MG63 (cell line): ENCODE measurements around the gene STK17B. TPM values are rescaled to one million over a fixed set of nuclear protein-coding genes. Genes with fewer than 3 reads are reported as not detected.
"Not testable (repeated sequence)": the region's sequence is repeated elsewhere in the genome, so short reads cannot be mapped to it uniquely, and the experiment has no call there.

Experiments used
- DNase-seq: peaks from one replicate; pipeline ENCODE4 v3.0.0-alpha.2; 2020
- H3K27me3 ChIP-seq: fragments of 250-450 bp; sonication (Bioruptor Pico); 2 replicates; pipeline ENCODE4 v1.5.1; 2020; ENCODE audit warnings: mild to moderate bottlenecking, moderate library complexity
- H3K36me3 ChIP-seq: fragments of 250-450 bp; sonication (Bioruptor Pico); 2 replicates; pipeline ENCODE4 v1.5.1; 2020; ENCODE audit warnings: mild to moderate bottlenecking, moderate library complexity
- H3K4me3 ChIP-seq: fragments of 250-450 bp; sonication (Bioruptor Pico); 2 replicates; pipeline ENCODE4 v1.5.1; 2020; ENCODE audit warnings: mild to moderate bottlenecking, moderate library complexity
- H3K9me3 ChIP-seq: fragments of 250-450 bp; sonication (Bioruptor Pico); 2 replicates; pipeline ENCODE4 v1.5.1; 2020; ENCODE audit warnings: mild to moderate bottlenecking, moderate library complexity
- total RNA-seq: library from RNA; depleted of rRNA; stranded (reverse); fragments of >200 nt; shearing (Covaris generic); gene quantifications from 2 replicates; pipeline ENCODE4 v1.2.3, GENCODE V29; 2014; ENCODE audit warnings: low replicate concordance

Gene STK17B
- total RNA-seq, 1 experiment from 2014 or later: 49.2 TPM

DNA sequence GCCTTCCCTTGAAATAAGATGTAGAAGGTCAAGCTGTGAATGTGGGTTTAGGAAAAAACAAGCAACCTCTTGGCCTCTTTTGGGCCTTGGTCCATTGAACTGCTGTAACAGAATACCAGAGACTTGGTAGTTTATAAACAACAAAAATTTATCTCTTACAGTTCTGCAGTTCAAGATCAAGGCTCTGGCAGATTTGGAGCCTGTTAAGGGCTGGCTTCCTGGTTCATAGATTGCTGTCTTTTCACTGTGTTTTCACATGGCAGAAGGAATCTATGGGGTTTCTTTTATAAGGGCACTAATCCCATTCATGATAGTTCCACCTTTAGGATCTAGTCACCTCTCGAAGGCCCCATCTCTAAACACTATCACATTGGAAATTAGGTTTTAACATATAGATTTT lies 20.2 kb upstream of the STK17B start:
- DNase-seq: no peak
- H3K27me3 ChIP-seq: no peaks in the 10 kb centered on the region
- H3K9me3 ChIP-seq: no peaks in the 10 kb centered on the region
- no peaks in the 10 kb centered on the region for H3K36me3 ChIP-seq
- H3K4me3 ChIP-seq: no peak overlapping the region

DNA sequence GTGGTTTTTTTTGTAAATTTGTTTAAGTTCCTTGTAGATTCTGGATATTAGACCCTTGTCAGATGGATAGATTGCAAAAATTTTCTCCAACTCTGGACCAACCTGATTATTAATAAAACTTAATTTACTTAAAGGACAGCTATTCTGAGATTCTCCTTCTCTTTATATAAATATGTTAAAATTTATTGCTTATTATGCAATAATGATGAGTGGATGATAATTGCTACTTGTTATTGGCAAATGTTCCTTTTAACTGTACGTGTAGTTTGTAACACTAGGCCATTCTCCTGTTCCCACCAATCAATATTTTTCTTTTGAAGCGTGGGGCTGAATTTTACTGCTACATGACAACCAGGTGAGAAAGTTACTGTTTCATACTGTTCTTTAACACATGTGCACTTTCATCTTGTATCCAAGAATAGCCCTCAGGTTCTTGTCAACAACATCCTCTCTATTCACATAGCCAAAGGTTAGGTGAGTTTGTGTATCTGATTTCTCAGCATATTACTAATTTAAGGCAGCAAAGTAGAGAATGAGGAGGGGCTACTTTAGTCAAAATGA lies 16.6 kb upstream of the STK17B start:
- Histone ChIP-seq H3K36me3 (no peaks in the 10 kb centered on the region), H3K9me3 (no peaks in the 10 kb centered on the region), H3K4me3 (no peak overlapping the region), H3K27me3 (no peaks in the 10 kb centered on the region)
- no peak for DNase-seq

DNA sequence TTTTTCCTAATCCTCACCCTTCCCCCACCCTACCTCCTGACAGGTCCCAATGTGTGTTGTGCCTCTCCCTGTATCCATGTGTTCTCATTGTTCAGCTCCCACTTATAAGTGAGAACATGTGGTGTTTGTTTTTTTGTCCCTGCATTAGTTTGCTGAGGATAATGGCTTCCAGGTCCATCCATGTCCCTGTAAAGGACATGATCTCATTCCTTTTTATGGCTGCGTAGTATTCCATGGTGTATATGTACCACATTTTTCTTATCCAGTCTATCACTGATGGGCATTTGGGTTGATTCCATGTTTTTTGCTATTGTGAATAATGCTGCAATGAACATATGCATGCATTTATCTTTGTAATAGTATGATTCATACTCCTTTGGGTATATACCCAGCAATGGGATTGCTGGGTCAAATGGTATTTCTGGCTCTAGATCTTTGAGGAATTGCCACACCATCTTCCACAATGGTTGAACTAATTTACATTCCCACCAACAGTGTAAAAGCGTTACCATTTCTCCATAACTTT lies 15.9 kb upstream of the STK17B start:
- H3K4me3 ChIP-seq, H3K27me3 ChIP-seq: not testable (repeated sequence)

DNA sequence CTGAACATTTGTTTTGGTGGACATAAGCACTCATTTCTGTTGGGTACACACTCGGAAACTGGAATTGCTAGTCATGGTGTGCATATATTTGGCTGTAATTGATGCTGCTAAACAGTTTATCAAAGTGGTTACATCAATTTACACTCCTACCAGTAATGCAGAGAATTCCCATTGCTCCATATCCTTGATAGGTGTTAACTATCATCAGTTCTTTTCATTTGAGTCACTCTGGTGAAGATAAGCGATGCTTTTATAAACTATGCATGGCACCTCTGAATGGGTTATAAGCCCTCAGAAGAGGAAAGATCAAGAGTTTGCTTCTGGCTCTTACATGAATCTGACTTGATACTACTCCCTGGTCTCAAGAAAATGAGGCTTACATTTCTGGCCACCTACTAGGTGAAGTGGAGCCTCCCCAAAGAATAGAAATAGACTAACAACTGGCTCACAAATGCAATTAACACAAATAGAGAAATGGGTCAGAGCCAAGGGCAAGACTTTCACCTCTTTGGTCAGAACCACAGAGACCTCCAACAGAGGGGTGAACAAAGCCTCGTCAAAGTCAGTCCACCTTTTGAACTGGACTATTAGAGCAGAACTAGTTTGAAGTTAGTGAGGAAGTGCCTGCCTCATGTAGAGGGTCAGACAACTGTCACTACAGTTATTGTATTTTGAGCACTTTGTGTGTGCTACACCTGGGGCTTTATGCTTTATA lies 15.0 kb upstream of the STK17B start:
- H3K27me3 ChIP-seq: no peaks in the 10 kb centered on the region
- no peaks in the 10 kb centered on the region for H3K9me3 ChIP-seq
- no peaks in the 10 kb centered on the region for H3K36me3 ChIP-seq
- DNase-seq: no peak
- no peak overlapping the region for H3K4me3 ChIP-seq

More for the DNA sequence above, 15.9 kb upstream of the STK17B start:
- DNase-seq, H3K9me3 ChIP-seq, H3K36me3 ChIP-seq: not testable (repeated sequence)

DNA sequence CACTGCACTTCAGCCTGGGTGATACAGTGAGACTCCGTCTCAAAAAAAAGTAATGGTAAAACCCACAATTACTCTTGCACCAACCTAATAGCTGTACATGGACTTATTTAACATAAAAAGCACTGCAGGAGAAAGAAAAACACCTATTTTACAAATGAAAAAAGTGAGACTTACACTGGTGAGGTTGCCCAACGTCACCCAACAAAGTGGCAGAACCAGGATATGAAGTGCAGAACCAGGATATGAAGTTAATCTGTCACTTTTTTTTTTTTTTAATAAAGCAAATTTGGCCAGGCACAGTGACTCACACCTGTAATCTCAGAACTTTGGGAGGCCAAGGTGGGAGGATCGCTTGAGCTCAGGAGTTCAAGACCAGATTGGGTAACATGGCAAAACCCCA lies 13.5 kb upstream of the STK17B start:
- Histone ChIP-seq H3K9me3 (no peaks in the 10 kb centered on the region), H3K27me3 (no peaks in the 10 kb centered on the region), H3K36me3 (no peaks in the 10 kb centered on the region), H3K4me3 (no peak overlapping the region)
- no peak for DNase-seq

DNA sequence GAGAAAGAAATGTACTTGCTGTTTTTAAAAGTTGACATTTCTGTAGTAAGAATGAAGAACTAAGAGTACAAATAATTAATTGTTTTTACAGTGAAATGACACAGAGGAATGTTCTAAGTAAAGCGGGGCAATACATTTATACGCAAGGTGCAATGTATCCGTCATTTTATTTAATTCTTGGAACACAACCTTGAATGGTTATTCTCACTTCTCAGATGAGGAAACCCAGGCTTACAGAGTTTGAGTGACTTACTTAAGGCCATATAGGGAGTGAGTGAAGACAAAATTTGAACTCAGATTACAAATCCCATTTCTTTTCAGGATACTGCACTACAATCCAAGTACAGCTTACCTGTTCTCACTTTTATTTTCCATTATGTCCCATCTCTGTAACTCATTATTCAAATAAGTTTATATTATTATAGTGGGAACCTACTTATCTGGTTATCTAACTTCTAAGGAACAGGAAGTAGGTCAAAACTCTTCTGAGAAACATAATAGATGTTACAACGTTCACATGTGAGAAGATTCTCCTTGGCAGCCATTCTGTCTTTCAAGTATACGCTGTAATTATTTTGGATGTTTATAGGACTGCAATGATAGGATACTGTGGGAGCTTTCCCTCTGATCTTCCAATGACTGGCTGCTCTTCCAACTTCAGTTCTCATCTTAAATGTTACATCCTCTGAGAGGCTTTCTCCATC lies 12.3 kb upstream of the STK17B start:
- Histone ChIP-seq H3K36me3 (no peaks in the 10 kb centered on the region), H3K27me3 (no peaks in the 10 kb centered on the region), H3K9me3 (no peaks in the 10 kb centered on the region), H3K4me3 (no peak overlapping the region)
- DNase-seq: no peak

DNA sequence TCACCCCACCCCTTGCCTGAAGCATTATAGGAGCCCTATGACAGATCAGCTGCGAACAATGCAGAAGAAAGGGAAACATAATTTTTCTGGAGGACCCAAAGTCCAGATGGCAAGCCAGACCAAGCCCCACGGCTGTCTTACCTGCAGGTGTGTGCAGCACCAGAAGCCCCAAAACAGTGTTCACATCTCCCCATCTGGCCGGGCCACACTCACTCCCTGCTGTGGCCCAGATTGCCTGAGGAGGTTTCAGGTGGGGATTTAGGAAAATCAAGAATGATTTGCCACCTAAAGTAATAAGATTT lies 11.7 kb upstream of the STK17B start:
- DNase-seq: no peak
- Histone ChIP-seq H3K4me3 (no peak overlapping the region), H3K27me3 (no peaks in the 10 kb centered on the region), H3K9me3 (no peaks in the 10 kb centered on the region), H3K36me3 (no peaks in the 10 kb centered on the region)

DNA sequence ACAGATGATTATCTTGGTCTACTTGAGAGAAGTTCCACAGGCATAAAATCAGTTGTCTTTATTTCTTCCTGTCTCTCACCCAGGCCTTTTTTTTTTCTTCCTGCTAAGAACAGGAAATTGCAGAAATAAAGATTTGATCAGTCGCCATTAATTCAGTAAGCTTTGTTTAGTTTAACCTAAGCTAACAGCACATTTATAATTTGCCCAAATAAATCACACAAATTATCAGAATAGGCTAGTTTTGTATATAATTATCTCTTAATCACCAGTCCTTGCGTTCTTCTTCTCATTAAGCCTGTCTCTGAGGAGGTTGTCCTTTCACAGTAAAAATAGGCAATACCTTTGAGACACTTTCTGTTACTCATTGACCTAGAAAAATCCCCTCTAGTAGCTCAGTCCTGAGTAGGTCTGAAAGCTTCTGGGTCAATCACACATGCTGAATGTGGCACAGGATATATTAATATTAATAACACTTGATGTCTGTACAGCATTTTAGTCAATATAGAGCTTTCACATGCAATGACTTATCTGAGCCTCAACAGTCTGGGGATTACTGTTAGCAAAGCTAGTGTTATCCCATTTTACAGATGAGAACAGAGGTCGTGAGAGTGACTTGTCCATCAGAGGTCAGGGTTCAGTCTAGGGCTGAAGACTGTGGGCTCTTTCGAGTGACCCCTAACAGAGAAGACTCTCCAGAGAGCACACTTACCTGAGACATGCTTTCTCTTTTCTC lies 11.2 kb upstream of the STK17B start:
- H3K9me3 ChIP-seq: no peaks in the 10 kb centered on the region
- no peaks in the 10 kb centered on the region for H3K36me3 ChIP-seq
- DNase-seq: no peak

DNA sequence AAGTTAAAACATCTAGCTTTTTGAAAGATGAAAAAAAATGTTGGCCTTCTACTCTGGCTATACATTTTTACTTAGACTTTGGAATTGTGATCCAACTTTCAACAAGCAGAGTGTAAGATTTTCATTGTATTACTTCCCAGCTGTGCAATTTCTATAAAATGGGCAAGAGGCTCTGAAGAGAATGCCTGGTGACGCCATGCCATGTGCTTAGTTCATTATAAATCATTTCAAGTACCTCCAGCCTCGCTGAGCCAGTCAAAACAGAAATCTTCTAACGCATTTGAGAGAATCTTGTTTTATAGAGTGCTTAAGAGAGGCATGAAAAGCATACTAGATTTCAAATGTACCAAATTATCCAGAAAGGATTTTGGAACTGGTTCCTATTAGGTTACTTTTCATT lies 10.1 kb upstream of the STK17B start:
- Histone ChIP-seq H3K27me3 (no peaks in the 10 kb centered on the region), H3K9me3 (no peaks in the 10 kb centered on the region), H3K4me3 (no peak overlapping the region), H3K36me3 (no peaks in the 10 kb centered on the region)
- no peak for DNase-seq

More for the DNA sequence above, 11.2 kb upstream of the STK17B start:
- no peaks in the 10 kb centered on the region for H3K27me3 ChIP-seq
- no peak overlapping the region for H3K4me3 ChIP-seq

DNA sequence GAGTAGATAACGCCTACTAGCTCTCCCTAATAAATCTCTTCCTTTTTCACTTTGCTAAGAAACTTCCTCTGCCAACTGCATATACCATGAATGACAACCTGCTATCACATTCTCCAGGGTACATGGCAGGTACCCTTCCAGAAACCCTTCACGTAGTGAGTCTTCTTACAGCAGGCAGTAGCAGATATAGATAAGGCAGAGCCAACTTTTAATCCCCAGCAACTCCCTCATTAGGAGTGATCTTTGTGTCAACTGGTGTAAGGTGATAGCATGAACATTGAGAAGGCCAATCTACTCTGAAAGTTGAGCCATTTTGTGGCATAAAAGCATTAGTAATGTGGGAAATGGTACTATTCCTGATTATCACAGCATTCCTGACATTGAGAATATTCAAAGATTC lies 5.7 kb upstream of the STK17B start:
- no peaks in the 10 kb centered on the region for H3K27me3 ChIP-seq
- H3K9me3 ChIP-seq: no peaks in the 10 kb centered on the region
- DNase-seq: no peak
- H3K36me3 ChIP-seq: no peaks in the 10 kb centered on the region
- no peak overlapping the region for H3K4me3 ChIP-seq

DNA sequence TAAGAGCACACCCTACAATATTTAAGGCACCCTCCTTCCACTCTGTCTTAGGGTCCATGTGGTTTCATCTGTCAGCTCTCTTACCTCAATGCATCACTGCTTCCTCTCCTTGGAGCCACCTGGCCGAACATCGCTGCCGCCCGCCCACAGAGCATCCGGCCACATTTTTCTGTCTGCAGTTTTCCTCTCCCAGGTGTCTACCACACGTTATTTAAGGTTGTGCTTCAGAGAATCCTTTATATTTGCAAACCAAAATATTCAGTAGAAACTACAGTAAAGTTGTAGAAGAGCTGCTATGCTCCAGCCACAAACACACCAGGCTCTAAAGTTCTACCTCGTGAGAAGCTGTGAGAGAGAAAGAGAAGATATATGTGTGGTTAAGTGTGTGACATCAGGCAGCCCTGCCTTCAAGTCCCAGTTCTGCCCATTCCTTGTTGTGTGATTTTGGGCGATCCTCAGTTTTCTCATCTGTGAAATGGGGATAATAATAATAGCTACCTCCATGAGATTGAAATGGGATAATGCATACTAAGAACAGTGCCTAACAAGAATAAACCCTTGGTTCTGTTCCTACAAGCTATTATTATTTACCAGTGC lies 4.9 kb upstream of the STK17B start:
- Histone ChIP-seq H3K9me3 (no peaks in the 10 kb centered on the region), H3K36me3 (no peaks in the 10 kb centered on the region; the same call in 1 of the 2 replicates), H3K27me3 (no peaks in the 10 kb centered on the region), H3K4me3 (no peak overlapping the region)
- no peak for DNase-seq

DNA sequence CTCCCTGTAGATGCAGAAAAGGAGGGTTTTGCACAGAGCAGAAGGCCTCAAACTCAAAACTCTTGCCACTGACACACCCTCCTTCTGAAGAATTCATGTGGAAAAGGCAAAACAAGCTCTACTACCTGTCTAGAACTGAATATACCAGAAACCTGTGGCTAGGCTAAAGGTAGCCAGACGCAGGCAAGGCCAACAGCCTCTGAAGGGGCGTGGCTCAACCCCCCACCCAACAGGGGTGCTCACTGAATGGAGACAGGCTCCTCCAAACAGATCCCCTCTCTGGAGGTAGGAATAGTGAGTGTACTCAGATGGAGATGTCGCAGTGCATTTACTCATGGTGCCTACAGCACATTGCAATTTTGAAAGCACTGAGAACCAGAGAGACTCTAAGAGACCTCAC lies 3.0 kb upstream of the STK17B start:
- peaks cover under 1% of the 10 kb centered on the region for H3K36me3 ChIP-seq
- H3K27me3 ChIP-seq: no peaks in the 10 kb centered on the region
- DNase-seq: no peak
- H3K9me3 ChIP-seq: no peaks in the 10 kb centered on the region
- no peak overlapping the region for H3K4me3 ChIP-seq

DNA sequence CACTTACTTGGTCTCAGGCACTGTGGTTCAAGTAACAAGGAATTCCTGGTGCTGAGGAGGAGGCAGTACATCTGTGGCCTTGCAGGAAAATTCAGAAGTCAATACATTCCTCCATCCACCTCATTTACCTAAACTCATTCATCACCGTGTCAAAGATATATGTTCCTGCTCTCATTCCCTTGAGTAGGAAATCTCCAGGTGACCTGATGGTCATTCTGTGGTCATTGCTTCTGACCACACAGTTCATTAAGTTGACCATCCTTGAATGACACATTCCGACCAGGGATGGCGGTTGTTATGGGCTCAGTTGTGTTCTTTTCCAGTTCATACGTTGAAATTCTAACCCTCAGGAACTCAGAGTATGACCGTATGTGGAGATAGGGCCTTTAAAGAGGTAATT lies 2.1 kb upstream of the STK17B start:
- no peaks in the 10 kb centered on the region for H3K27me3 ChIP-seq
- no peak for DNase-seq
- no peak overlapping the region for H3K4me3 ChIP-seq
- peaks cover 4% of the 10 kb centered on the region for H3K36me3 ChIP-seq
- H3K9me3 ChIP-seq: no peaks in the 10 kb centered on the region

DNA sequence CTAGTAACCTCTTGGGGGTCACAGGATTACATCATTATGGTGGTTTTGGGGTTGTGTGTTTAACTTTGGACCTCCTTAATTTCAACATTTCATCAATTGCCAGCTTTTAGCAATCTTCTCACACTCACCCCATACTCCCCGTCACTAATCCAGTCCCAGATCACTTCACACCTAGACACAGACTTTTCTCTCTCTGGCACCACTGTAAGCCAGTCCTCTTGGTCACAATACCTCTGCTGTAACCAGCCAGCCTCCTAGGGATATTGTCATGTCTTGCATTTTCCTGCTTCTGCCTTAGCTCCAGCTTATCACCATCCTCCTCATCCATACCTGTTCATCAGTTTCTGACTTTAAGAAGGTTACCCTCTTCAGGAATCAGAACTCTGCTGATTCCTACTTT lies 1.6 kb upstream of the STK17B start:
- DNase-seq: no peak
- H3K36me3 ChIP-seq: peaks cover 4% of the 10 kb centered on the region
- H3K27me3 ChIP-seq: no peaks in the 10 kb centered on the region
- H3K4me3 ChIP-seq: no peak overlapping the region
- H3K9me3 ChIP-seq: no peaks in the 10 kb centered on the region

DNA sequence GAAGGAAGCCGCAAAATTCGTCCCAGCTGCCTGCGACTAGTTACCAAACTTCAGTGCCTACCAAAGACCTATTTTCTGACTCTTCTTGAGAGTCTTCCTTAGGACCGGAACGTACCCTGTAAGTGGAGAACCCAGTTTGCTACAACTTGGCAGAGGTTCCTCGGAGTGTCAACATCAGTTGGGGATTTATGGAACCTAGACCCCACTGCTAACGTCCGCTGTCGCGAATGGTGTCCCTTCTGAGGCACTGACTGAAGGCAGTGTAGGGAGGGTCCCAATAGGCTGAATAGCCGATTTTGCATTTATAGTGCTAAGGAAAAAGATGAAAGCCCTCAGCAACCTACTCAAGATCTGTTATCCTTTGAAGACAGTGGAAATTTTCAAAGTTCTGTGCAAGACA lies 568 bp upstream of the STK17B start:
- H3K4me3 ChIP-seq: peak overlapping the region; percentile 94
- no peak for DNase-seq
- no peaks in the 10 kb centered on the region for H3K27me3 ChIP-seq
- peaks cover 9% of the 10 kb centered on the region for H3K36me3 ChIP-seq
- no peaks in the 10 kb centered on the region for H3K9me3 ChIP-seq

DNA sequence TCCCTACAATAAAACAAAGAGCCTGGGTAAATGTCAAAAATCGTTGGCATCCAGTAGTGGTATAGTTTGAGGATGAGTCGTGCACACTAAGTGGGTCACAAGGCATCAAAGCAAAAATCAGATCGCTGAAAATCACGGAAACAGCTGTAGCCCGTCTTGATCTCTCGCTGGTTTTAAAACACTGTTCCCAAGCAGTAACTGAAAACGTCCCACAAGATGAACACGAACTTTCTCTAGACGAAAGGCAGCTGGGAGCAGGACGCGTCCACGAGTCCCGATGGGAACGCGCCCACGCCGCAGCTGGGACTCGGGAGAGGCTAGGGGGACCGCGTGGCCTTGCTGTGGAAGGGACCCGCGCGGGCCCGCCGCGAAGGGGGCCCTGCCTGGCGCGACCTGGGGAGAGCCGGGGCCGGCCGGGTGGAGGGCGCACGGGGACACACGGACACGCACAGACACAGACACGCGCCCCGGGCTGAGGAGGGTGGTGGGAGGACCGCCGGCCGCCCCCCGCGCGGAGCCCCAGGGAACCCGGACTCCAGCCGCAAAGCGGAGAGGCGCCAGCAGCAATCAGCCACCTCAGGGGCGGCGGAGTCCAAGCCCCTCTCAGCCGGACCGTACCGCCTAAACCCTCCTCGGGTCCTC lies 651 bp downstream of the STK17B start:
- H3K4me3 ChIP-seq: peak overlapping the region; percentile 94
- no peaks in the 10 kb centered on the region for H3K27me3 ChIP-seq
- peaks cover 13% of the 10 kb centered on the region for H3K36me3 ChIP-seq
- DNase-seq: peak; percentile 23
- no peaks in the 10 kb centered on the region for H3K9me3 ChIP-seq
